Stimulated activated CD4-positive, alpha-beta T cell treated with anti-CD3 and anti-CD28 coated beads, TNF-alpha, amount 100 ng/mL, for 24 hours (primary cell): Measurements from ENCODE around the gene GRAMD2B.

ENCODE experiments used
- DNase-seq, 3 experiments: peaks; one replicate each; pipeline ENCODE4 v3.0.0-alpha.2; 2020; ENCODE audit warnings: low read depth in 3 of 3

Gene GRAMD2B

DNA sequence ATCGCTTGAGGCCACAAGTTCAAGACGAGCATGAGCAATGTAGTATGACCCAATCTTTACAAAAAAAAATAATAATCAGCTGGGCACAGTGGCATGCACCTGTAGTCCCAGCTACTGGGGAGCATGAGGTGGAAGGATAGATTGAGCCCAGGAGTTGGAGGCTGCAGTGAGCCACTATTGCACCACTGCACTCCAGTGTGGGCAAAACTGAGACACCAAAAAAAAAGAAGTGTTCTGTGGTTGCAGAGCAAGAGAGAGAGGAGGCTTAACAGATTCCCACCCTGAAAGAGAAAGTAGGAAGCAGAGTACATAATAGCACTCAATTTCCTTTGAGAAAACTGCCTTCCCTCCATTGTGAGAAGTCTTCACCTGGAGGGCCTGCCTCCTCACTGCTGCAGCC, 119.2 kb downstream of the GRAMD2B start:
- no peak for DNase-seq

DNA sequence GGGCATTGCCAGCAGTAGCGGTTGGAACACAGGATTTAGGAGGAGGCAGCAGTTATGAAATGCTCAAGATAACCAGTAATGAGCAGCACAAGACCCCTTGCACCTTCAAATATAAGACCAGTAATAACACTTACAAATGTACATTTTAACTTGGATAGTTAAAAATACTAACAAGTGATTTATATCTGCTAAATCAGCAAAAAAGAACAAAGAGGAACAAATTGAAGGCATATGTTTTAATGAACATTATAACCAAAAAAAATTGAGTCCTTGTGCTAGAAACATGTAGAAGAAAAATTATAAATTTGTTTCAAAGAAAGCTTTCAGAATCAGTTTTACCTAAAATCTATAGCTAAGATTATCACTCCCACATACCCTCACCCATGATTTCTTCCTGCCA, 119.8 kb downstream of the GRAMD2B start:
- no peak for DNase-seq

DNA sequence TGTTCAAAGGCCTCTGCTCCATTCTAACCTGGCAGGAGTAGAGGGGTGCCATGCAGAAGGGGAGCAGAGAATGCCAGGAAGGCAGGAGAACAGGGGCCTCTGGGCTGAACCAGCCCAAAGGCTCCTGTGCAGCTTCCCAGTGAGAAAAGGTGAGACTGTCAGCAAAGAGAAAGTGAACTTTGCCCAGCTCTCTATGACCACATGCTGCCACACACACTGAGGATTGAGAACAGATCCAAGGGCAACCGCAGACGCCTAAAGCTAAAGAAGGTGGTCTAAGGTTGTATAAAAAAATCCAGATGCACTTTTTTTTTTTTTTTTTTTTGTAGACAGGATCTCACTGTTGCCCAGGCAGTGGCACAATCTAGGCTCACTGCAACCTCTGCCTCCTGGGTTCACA, 120.5 kb downstream of the GRAMD2B start:
- no peak for DNase-seq
